ENCODE results near the gene S1PR1. TPM values are rescaled to one million over a fixed set of nuclear protein-coding genes. Genes with fewer than 3 reads are reported as not detected.

S1PR1 gene
- total RNA-seq, 1 donor from 2014 or later: 18.3 TPM

GRCh38 chr1:101262060-101262459, 25.2 kb downstream of the S1PR1 start:
- Mint-ChIP-seq H3K4me1 (ENCODE audit: unreplicated experiment) (peaks cover 37% of the 10 kb centered on the region), H3K9me3 (peaks cover 4% of the 10 kb centered on the region), H3K27me3 (no peaks in the 10 kb centered on the region), H3K4me3 (no peak overlapping the region), H3K36me3 (no peaks in the 10 kb centered on the region), H3K27ac (peak overlapping the region; percentile 68)
- no peak for TF ChIP-seq CTCF (conservative IDR thresholded peaks at IDR 0.05)
- DNase-seq (ENCODE audit: extremely low spot score, unreplicated experiment): no peak

- H3K27ac Mint-ChIP-seq: peak overlapping the region; percentile 68
- TF ChIP-seq CTCF (conservative IDR thresholded peaks at IDR 0.05): no peak
- H3K4me1 Mint-ChIP-seq (ENCODE audit: unreplicated experiment): peaks cover 37% of the 10 kb centered on the region
- H3K9me3 Mint-ChIP-seq: peaks cover 4% of the 10 kb centered on the region
- peaks cover 2% of the 10 kb centered on the region for H3K27me3 Mint-ChIP-seq
- no peaks in the 10 kb centered on the region for H3K36me3 Mint-ChIP-seq
- no peak overlapping the region for H3K4me3 Mint-ChIP-seq
- no peak for DNase-seq (ENCODE audit: extremely low spot score, unreplicated experiment)
Measured at GRCh38 chr1:101262630-101263348, 26.0 kb downstream of the S1PR1 start.

- Mint-ChIP-seq H3K36me3 (no peaks in the 10 kb centered on the region), H3K27me3 (peaks cover 2% of the 10 kb centered on the region), H3K27ac (no peak overlapping the region), H3K9me3 (no peaks in the 10 kb centered on the region), H3K4me1 (ENCODE audit: unreplicated experiment) (peaks cover 27% of the 10 kb centered on the region), H3K4me3 (peak overlapping the region; percentile 12)
- no peak for TF ChIP-seq CTCF (conservative IDR thresholded peaks at IDR 0.05)
- no peak for DNase-seq (ENCODE audit: extremely low spot score, unreplicated experiment)
Measured at GRCh38 chr1:101264697-101265096, 27.9 kb downstream of the S1PR1 start.

GRCh38 chr1:101265684-101266083, 28.9 kb downstream of the S1PR1 start:
- Mint-ChIP-seq H3K9me3 (no peaks in the 10 kb centered on the region), H3K36me3 (no peaks in the 10 kb centered on the region), H3K27ac (no peak overlapping the region), H3K27me3 (peaks cover 2% of the 10 kb centered on the region), H3K4me3 (no peak overlapping the region), H3K4me1 (ENCODE audit: unreplicated experiment) (peaks cover 18% of the 10 kb centered on the region)
- no peak for DNase-seq (ENCODE audit: extremely low spot score, unreplicated experiment)
- no peak for TF ChIP-seq CTCF (conservative IDR thresholded peaks at IDR 0.05)

GRCh38 chr1:101267082-101267481, 30.3 kb downstream of the S1PR1 start:
- H3K4me3 Mint-ChIP-seq: no peak overlapping the region
- H3K27ac Mint-ChIP-seq: no peak overlapping the region
- TF ChIP-seq CTCF (conservative IDR thresholded peaks at IDR 0.05): no peak
- peaks cover 2% of the 10 kb centered on the region for H3K27me3 Mint-ChIP-seq
- peaks cover 14% of the 10 kb centered on the region for H3K4me1 Mint-ChIP-seq (ENCODE audit: unreplicated experiment)
- no peaks in the 10 kb centered on the region for H3K9me3 Mint-ChIP-seq
- DNase-seq (ENCODE audit: extremely low spot score, unreplicated experiment): no peak
- no peaks in the 10 kb centered on the region for H3K36me3 Mint-ChIP-seq

Measured in type B pancreatic cell (in vitro differentiated cells).